GM19324 (cell line): ENCODE results near the gene TAB2.
A peak's percentile ranks its signal among the peaks of the same experiment; 100 is the strongest.

ENCODE experiments used
- ATAC-seq: cut with Tn5 transposase; IDR thresholded peaks from one replicate; pipeline ENCODE4 v1.9.1; 2021; ENCODE audit warnings: mild to moderate bottlenecking, moderate library complexity; ENCODE audit not compliant: unreplicated experiment, low FRiP score

TAB2 gene

DNA sequence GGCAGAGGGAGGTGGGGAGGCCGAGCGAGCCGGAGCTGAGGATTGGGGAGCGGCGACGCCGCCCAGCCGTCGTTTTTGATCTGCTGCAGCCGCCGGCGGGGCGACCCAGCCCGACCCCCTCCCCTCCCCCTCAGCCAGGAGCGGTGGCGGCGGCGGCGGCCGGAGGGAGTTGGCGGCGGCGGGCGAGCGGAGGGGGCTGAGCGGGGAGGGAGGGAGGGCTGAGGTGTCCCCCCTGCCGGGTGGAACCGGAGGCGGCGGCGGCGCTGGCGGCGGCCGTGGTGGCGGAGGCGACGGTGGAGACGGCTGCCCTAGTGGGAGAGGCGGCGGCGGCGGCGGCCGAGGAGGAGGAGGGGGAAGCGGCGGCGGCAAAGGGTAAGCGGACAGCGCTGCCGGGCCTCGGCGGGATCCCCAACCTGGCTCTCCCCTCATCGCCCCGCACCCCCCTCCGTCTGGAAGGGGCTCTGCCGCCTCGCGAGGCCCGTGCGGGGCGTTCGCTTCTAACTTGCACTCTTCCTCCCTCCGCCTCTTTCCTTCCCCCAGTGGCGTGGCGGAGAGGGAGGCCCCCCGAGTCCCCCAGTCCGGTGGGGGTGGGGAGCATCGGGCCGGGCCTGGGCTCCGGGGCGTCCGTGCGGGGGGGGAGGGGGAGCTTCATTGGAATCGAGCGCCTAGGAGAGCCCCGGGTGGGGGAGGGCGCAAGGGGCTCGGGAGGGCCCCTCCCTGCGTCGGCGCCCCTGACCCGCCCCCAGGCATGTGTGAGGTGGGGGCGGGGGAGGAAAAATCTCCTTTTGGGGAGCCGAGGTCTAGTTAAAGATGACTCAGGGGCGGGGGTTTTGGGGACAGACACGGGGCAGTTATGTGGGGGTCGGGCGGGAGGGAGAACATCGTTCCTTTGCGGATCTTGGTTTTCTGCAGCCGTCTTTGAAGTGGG lies at the start of gene TAB2:
Gene TAB2 (plus strand): TSS at position 69 of the 928 bp plus-strand sequence. CDS start 52,286 bp downstream, outside the sequence.
- ATAC-seq, result peak; percentile 30

- no peak for ATAC-seq
Observed at GRCh38 chr6:149268146-149268545, 49.4 kb upstream of the TAB2 start.

DNA sequence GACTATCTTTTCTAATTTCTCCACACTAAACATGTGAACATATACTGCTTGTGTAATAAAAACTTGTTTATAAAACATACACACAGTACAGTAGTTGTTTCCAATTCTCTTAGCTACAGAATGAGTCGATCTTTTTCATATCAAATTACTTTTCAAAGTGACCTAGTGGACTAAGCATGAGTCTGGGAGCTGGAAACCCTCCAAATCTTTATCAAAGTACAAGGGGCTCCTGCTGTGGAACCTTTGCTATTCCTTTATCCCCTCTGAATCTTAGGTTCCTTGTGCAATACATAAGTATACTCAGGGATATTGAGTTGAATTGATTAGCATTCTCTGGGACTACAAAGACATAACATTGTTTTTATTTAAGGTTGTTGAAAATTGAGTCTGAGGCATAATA lies 48.7 kb upstream of the TAB2 start:
- no peak for ATAC-seq

DNA sequence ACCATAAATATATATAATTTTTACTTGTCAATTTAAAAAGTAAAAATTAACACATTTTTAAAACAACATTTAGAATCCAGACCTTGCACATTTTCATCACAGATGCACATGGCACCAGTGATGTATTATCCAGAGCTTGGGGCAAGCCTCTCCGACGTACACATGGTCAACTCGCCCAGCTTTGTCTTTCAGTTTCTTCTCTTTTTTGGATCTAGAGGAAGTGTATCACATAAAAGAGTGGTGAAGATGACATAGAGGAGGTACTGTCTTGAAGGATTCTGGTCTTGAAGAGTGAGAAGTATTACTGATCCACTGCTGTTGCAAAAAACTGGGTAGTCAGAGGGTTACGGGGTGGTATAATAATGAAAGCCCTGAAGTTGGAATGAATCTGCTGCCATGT lies 46.9 kb upstream of the TAB2 start:
- no peak for ATAC-seq

DNA sequence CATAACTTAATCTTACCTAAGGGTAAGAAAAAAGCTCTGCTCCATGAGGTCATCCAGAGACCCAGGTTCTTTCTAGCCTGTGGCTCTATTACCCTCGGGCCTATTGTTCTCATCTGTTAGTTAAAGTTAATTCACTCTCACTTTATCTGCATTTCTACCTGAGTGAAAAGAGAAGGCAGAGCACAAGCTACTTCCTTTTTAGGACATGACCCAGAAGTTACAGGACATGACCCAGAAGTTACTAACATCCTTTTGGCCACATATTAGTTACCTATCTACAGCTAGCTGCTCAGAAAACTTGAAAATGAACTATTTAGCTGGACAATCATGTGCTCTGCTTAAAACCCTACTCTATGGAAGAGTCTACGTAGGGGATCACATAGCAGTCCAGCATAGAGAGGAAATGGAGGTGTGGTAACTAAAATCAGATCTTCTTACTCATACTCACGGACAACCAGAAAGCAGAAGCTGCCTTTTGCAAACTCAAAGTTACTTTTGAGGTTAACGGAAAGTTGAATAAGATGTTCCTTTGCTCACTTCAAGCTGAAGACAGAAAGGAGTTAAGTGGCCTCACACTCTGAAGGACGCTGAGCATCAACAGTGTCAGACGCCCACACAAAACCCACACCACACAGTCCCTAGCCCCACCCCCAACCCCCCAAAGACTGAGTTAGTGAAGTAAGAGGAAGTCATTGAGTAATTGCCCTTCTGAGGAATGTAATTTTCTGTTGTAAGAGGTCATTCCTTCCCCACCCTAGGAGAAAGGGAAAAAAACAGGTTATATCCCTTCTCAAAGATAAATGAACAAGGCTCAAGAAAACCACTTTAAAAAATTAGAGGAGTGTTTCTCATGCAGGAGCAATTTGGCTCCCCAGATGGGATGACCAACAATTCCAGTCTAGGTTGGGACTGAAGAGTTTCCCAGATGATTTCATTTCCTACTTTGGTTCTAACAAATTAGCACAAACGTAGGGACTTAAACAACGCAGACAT lies 45.9 kb upstream of the TAB2 start:
- peak; percentile 49 for ATAC-seq

DNA sequence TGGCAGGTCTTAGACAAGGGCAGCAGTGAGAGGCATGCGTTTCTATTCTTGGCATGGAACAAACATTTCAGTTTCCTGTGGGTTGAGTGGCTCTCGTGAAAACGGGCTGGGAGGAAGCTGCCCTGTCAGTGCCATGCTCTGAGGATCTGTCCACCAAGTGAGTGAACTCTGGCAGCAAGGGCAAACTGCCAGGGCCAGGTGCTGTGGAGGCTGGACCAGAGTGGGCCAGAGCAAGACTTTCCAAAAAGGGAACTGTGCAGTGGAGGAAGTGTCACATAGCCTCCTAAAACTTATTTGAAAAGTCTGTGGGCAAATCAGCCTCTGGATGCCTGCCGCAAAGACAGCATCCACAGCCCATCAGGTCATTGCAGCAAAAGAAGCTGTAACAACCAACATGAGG lies 44.2 kb upstream of the TAB2 start:
- no peak for ATAC-seq

- ATAC-seq, result no peak
Observed at GRCh38 chr6:149275621-149276020, 41.9 kb upstream of the TAB2 start.

DNA sequence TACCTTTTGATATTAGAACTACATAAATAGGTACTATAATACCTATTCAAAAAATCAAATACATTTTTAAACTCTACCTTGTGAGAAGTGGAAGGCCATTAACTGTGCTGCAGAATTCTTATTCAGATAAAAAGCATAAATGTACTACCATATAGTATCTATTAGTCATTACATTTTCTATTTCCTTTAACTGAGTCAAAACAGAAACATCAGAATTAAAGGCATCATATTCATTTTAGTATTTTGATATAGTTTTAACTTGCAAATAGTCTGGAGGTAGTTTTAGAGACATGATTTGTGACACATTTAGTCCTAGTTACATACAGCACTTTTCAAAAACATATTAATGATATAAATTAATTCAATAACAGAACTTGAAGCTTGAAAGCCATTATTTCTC lies 39.9 kb upstream of the TAB2 start:
- no peak for ATAC-seq

- no peak for ATAC-seq
Observed at GRCh38 chr6:149278997-149279396, 38.5 kb upstream of the TAB2 start.

DNA sequence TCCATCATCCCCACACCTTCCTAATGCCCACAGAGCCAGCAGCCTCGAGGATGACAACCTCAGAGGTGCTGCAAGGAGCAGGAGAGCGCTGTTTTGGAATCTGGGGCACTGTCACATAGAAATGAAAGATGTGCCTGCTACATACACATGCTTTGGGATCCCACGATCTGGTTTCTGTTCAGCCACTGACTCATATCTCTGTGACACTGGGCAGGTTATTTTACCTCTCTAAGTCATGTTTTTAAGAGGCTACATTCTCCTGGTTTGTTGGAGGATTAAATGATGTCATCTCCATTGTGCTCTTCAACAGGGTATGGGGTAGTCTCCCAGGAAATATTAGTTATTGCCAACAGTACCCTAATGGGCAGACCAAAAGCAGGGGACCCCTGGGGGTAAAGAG lies 32.6 kb upstream of the TAB2 start:
- no peak for ATAC-seq

DNA sequence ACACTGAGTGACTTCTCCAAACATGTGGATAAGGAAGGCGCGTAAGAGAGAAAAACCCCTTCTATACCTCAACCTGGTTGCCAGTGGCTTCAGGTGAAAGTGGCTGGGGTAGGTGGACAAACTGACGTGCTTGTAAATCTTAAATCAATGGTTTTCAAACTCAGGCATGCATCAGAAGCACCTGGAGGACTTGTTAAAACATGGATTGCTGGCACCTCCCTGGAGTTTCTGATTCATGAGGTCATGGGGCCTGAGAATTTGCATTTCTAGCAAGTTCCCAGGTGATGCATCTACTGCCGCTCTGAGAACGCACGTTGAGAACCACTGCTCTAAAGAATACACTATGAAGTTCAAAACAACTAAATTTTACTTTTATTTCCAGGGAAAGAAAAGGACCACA lies 31.9 kb upstream of the TAB2 start:
- no peak for ATAC-seq

GRCh38 chr6:149286905-149287304 lies 30.6 kb upstream of the TAB2 start:
- no peak for ATAC-seq

GRCh38 chr6:149289192-149289781 lies 28.2 kb upstream of the TAB2 start:
- no peak for ATAC-seq

DNA sequence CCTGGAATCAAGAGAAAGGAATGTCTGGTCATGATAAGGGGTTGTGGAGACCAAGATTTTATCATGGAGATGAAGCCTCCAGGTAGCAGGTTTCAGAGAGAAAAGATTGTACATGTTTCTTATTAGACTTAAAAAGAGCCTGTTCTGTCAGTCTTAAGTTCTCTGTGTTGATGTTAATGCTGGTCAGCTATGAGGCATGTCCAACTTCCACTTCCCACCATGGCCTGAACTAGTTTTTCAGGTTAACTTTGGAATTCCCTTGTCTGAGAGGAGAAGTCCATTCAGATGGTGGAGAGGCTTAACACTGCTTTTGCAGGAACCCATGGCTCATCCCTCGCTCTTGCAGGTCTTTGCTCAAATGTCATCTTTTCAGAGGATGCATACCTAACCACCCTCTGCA lies 27.5 kb upstream of the TAB2 start:
- ATAC-seq, result no peak

- ATAC-seq, result no peak
Observed at GRCh38 chr6:149293244-149293643, 24.3 kb upstream of the TAB2 start.

GRCh38 chr6:149300563-149300962 lies 16.9 kb upstream of the TAB2 start:
- ATAC-seq, result no peak

GRCh38 chr6:149302723-149303122 lies 14.8 kb upstream of the TAB2 start:
- ATAC-seq, result no peak

GRCh38 chr6:149303468-149303867 lies 14.0 kb upstream of the TAB2 start:
- no peak for ATAC-seq

DNA sequence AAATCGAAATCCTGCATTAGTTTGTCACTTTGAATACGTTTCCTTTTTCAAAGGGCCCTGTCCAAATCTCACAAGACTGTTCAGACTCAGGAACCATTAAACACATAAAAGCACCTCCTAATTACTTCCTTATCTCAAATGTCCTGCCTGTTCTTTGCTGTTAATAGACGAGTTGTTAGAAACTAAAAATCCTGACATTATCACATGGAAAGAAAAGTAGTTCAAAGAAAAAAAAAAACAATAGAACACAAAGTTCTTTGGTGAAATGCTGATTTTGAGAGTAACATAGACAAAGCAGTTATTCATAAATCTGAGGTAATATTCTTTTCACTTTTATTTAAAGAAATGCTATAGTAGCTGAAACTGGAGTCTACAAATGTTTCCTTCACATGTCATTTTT lies 12.1 kb upstream of the TAB2 start:
- ATAC-seq, result no peak

DNA sequence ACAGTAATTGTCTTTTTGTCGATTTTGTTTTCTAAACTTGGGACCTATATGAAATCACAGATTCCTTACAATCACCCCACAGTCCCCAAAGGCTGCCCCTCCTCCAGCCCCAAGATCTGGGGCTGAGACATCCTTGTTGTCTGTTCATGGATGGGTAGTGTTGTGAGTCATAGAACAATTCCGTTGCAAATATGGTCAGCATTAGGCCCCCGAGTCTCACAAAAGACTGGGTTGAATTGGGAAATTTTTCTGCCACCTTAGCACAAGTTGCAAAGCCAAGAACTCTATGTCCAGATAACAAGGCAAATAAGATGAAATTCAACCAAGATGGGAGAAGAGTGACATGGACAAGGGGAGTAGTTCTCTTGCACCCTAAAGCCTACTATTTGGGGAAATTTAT lies 10.5 kb upstream of the TAB2 start:
- ATAC-seq, result no peak

DNA sequence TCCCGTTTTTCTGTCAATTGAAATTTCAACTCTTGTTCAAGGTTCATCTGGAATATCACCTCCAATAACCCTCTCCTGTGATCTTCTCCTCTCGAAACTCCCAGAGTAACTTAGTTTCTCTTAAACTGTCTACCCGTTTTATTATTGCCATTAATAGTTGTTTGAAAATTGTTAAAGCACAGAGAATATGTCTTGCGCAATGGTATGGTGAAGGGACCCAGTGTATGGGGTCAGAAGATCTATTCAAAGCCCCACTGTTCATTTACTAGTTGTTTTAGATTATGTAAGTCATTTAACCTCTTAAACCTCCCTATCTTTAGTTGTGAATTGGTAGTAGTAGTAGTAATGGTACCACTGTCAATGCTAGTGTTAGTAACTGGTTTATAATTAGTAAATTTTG lies 6.2 kb upstream of the TAB2 start:
- ATAC-seq, result no peak
